ENCODE measurements around the gene CLEC9A.

DNA sequence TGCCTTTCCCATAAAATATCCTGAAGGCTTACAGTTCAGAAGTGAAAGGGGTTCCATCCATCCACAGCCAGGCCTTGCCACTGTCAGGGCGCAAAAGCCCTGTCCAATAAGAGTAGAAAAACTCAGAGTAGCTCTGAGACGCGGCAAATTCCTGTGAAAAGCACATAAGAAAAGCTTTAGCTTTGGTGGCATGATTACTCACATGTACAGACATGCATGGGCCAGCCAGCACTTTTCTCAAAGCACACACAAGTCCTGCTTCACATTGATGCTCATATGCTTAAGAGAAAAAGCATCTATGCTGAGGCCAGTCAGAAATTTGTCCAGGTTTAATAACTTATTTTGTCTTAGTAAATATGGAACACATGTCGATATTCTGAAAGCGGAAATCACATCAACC lies 42.8 kb downstream of the CLEC9A start:
- TF ChIP-seq, protein P1, sequence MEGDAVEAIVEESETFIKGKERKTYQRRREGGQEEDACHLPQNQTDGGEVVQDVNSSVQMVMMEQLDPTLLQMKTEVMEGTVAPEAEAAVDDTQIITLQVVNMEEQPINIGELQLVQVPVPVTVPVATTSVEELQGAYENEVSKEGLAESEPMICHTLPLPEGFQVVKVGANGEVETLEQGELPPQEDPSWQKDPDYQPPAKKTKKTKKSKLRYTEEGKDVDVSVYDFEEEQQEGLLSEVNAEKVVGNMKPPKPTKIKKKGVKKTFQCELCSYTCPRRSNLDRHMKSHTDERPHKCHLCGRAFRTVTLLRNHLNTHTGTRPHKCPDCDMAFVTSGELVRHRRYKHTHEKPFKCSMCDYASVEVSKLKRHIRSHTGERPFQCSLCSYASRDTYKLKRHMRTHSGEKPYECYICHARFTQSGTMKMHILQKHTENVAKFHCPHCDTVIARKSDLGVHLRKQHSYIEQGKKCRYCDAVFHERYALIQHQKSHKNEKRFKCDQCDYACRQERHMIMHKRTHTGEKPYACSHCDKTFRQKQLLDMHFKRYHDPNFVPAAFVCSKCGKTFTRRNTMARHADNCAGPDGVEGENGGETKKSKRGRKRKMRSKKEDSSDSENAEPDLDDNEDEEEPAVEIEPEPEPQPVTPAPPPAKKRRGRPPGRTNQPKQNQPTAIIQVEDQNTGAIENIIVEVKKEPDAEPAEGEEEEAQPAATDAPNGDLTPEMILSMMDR (IDR thresholded peaks at IDR 0.05): no peak
- no peak for TF ChIP-seq POLR2A (IDR thresholded peaks at IDR 0.05)

Measured in thyroid gland (tissue), 4 donors.